Peyer's patch (tissue), 4 donors: ENCODE measurements around the gene MISFA. TPM values are rescaled to one million over a fixed set of nuclear protein-coding genes. Genes with fewer than 3 reads are reported as not detected.
A peak's percentile ranks its signal among the peaks of the same experiment; 100 is the strongest.

Experiments
- DNase-seq, 3 donors: peaks; one replicate each; pipeline ENCODE4 v3.0.0-alpha.2; 2017 to 2019
- H3K27ac ChIP-seq, 4 donors: fragments of 200-600 bp; sonication (generic); one replicate each; pipeline ENCODE4 v1.5.1; 2016 to 2019
- H3K27me3 ChIP-seq, 2 donors: fragments of 200-600 bp; sonication (generic); one replicate each; pipeline ENCODE4 v1.5.1; 2019
- H3K36me3 ChIP-seq, 3 donors: fragments of 200-600 bp; sonication (generic); one replicate each; pipeline ENCODE4 v1.5.1; 2016 to 2019
- H3K4me1 ChIP-seq, 4 donors: fragments of 200-600 bp; sonication (generic); one replicate each; pipeline ENCODE4 v1.5.1; 2016 to 2019
- H3K4me3 ChIP-seq, 4 donors: fragments of 200-600 bp; sonication (generic); 1 replicate in 3 of 4; 2 replicates in 1 of 4; pipeline ENCODE4 v1.5.1; 2016 to 2019; ENCODE audit warnings: mild to moderate bottlenecking in 1 of 4
- H3K9me3 ChIP-seq, 4 donors: fragments of 200-600 bp; sonication (generic); one replicate each; pipeline ENCODE4 v1.5.1; 2016 to 2019; ENCODE audit warnings: mild to moderate bottlenecking in 1 of 4
- POLR2A ChIP-seq, 2 donors: fragments of 450-650 bp; IDR thresholded peaks; one replicate each; pipeline ENCODE4 v1.5.1; 2017; ENCODE audit warnings: antibody characterized with exemption in 2 of 2, mild to moderate bottlenecking in 2 of 2, moderate library complexity in 2 of 2
- total RNA-seq, 4 donors: library from RNA; depleted of rRNA; stranded (reverse); fragments of >200 nt; gene quantifications; one replicate each; pipeline ENCODE4 v1.1.0, GENCODE V29; 2016
- TF ChIP-seq, protein P1 (sequence below), 6 experiments: fragments of 450-650 bp in 4 of 6; fragments of 200-600 bp in 2 of 6; sonication (generic) in 1 of 6; IDR thresholded peaks; one replicate each; pipeline ENCODE4 v1.5.1; 2017 to 2019; ENCODE audit warnings: antibody characterized with exemption in 6 of 6, mild to moderate bottlenecking in 3 of 6, moderate library complexity in 1 of 6

The MISFA gene
- total RNA-seq, 4 donors from 2014 or later: not detected

DNA sequence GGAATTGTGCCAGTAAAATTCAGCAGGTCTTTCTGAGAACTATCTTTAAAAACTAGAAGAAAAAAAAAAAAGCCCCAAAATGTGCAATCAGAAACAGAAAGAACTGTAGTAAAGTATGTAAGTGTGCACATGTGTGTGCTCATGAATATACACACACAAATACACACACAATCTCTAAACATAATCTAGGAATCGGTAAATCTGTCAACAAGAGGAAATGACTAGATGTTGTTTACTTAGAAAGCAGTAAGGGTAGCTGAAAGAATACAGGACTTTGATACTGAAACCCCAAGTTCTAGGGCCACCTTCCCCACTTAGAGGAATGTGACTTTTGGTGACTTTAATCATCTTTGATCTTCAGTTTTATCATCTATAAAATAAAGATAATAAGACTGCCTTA, 24.2 kb upstream of the MISFA start:
- Histone ChIP-seq H3K9me3 (no peaks in the 10 kb centered on the region), H3K27me3 (no peaks in the 10 kb centered on the region), H3K4me3 (no peak overlapping the region), H3K27ac (no peak overlapping the region), H3K4me1 (peaks cover 0 to 3% (median 0%) of the 10 kb centered on the region in 4 donors), H3K36me3 (peaks cover 0 to 46% (median 0%) of the 10 kb centered on the region in 3 donors)
- no peak for TF ChIP-seq POLR2A (IDR thresholded peaks at IDR 0.05)
- TF ChIP-seq, protein P1, sequence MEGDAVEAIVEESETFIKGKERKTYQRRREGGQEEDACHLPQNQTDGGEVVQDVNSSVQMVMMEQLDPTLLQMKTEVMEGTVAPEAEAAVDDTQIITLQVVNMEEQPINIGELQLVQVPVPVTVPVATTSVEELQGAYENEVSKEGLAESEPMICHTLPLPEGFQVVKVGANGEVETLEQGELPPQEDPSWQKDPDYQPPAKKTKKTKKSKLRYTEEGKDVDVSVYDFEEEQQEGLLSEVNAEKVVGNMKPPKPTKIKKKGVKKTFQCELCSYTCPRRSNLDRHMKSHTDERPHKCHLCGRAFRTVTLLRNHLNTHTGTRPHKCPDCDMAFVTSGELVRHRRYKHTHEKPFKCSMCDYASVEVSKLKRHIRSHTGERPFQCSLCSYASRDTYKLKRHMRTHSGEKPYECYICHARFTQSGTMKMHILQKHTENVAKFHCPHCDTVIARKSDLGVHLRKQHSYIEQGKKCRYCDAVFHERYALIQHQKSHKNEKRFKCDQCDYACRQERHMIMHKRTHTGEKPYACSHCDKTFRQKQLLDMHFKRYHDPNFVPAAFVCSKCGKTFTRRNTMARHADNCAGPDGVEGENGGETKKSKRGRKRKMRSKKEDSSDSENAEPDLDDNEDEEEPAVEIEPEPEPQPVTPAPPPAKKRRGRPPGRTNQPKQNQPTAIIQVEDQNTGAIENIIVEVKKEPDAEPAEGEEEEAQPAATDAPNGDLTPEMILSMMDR (IDR thresholded peaks at IDR 0.05): no peak
- DNase-seq: no peak

DNA sequence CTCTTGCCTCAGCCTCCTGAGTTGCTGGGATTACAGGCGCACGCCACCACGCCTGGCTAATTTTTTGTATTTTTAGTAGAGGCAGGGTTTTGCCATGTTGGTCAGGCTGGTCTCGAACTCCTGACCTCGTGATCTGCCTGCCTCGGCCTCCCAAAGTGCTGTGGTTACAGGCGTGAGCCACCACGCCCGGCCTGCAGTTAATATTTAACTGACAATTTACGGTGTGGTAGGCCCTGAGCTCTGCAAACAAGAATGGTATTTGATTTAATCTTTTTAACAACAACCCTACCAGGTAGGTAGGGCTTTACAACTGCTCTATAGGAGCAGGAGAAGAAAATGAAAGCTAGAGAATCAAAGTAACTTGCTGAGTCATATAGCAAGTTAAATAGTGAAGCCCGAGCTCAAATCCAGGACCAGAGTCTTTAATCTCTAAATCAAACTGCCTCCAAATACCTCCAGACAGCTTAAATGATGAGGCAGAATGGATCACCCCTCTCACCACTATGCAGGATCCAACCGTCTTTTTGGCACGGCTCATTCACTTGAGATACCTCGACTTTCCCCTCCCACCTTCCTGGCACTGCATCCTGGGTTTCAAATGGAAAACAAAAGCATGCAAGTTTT, 20.5 kb upstream of the MISFA start:
- peaks cover 0 to 3% (median 0%) of the 10 kb centered on the region in 4 donors for H3K4me1 ChIP-seq
- H3K9me3 ChIP-seq: no peaks in the 10 kb centered on the region
- peak overlapping the region in 3 of 4 donors; percentile 18 to 81 (median 23) for H3K27ac ChIP-seq
- no peaks in the 10 kb centered on the region for H3K27me3 ChIP-seq
- peak in 2 of 3 donors; percentile 55 to 67 for DNase-seq
- TF ChIP-seq, protein P1 (IDR thresholded peaks at IDR 0.05): no peak
- no peak for TF ChIP-seq POLR2A (IDR thresholded peaks at IDR 0.05)
- H3K36me3 ChIP-seq: peaks cover 0 to 17% (median 0%) of the 10 kb centered on the region in 3 donors
- peak overlapping the region in 2 of 4 donors; percentile 27 to 38 for H3K4me3 ChIP-seq

DNA sequence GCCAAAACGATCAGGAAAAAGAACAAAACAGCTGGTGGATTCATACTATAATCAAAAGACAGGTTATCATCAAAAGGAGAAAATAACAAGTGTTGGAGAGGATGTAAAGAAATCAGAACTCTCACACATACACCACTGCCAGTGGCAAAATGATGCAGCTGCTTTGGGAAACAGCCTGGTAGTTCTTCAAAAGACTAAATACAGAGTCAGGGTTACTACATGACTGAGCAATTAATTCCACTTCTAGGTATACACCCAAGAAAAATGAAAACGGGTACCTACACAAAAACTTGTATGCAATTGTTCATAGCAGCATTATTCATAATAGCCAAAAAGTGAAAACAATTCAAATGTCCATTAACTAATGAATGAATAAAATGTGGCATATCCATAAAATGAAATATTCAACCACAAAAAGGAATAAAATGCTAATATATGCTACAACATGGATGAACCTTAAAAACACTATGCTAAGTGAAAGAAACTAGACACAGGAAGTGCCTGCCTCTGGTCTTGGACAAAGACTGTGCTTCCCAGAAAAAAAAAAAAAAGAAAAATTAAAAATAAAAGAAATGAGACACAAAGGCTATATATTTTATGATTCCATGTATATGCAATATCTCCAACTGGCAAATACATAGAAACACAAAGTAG, 19.3 kb upstream of the MISFA start:
- DNase-seq: no peak
- TF ChIP-seq POLR2A (IDR thresholded peaks at IDR 0.05): no peak
- TF ChIP-seq, protein P1 (IDR thresholded peaks at IDR 0.05): no peak
- peaks cover 0 to 8% (median 0%) of the 10 kb centered on the region in 3 donors for H3K36me3 ChIP-seq
- H3K27ac ChIP-seq: no peak overlapping the region
- no peaks in the 10 kb centered on the region for H3K9me3 ChIP-seq
- H3K27me3 ChIP-seq: no peaks in the 10 kb centered on the region
- H3K4me3 ChIP-seq: no peak overlapping the region
- H3K4me1 ChIP-seq: peaks cover 0 to 3% (median 0%) of the 10 kb centered on the region in 4 donors

DNA sequence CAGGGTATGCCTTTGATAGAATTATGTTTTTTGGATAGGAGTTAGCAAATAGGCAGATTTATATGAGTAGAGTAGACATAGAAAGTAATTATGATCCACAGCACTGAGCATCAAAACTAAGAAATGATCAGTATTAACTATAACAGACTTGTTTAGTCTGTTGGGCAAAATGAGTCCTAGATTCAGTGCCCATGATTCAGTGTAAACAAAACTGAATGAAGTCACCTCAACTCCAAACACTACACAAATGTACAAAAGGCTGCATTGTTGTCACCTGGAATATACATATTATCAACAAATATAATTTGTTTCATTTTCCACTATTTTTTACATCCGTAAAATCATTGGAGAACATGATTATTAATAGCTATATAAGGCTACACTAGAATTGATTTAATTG, 17.8 kb upstream of the MISFA start:
- H3K9me3 ChIP-seq: no peaks in the 10 kb centered on the region
- no peak overlapping the region for H3K27ac ChIP-seq
- TF ChIP-seq, protein P1 (IDR thresholded peaks at IDR 0.05): no peak
- no peak overlapping the region for H3K4me3 ChIP-seq
- no peaks in the 10 kb centered on the region for H3K27me3 ChIP-seq
- DNase-seq: no peak
- H3K36me3 ChIP-seq: peaks cover 0 to 8% (median 0%) of the 10 kb centered on the region in 3 donors
- peaks cover 0 to 5% (median 0%) of the 10 kb centered on the region in 4 donors for H3K4me1 ChIP-seq

DNA sequence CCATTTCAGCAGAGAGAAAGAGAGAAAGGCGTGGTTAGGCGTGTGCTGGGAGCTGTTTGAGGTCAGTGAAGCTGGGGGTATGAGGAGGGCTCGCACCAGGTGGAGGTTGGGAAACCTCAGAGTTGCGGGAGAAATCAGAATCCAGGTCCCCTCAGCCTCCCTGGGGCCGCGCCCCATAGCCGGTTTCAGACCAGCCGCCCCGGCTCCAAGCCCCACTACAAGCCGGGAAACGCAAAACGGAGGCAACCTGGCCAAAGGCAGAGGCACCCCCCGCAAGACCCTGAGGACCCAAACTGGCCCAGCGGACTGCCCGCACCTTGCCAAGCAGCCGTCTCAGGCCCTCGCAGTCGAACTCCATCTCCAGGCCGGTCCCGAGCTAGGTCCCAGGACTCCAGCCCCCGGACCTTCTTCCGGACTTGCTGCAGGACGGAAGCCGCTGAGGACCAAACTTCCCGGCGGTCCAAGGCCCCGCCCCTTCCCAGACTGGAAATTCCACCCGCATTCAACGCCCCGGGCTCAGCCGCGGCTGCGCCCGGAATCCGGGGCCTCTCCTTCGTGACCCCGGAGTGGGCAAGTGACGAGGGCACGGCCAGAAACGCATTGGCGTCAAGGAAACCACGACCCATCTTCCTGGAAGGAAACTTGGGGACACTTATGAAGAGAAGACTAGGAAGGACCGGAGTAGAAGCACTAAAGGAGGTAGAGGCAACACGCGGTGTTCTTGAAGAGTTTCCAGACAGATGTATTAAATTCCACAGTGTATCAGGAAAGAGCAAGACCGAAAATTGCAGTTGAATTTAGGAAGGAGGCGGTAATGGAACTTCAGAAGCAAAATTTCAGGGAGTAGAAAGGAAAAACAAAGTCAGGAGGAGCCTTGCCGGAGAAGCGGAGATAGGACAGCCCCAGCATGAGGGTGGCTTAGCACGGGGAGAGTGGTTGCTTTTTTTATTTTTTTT, 11.0 kb upstream of the MISFA start, which contains the start of gene UEVLD:
Gene UEVLD, minus strand, starts transcription at position 438 of the 956 bp plus-strand sequence. Its CDS starts 80 bp downstream, at position 358.
- H3K27me3 ChIP-seq: no peaks in the 10 kb centered on the region
- DNase-seq: peak; percentile 60 to 94 (median 91)
- no peaks in the 10 kb centered on the region for H3K9me3 ChIP-seq
- peak within 1 kb of the TSS; percentile 75 to 86 (median 78) for H3K27ac ChIP-seq
- TF ChIP-seq, protein P1 (IDR thresholded peaks at IDR 0.05): no peak
- peak; percentile 73 to 76 for TF ChIP-seq POLR2A (IDR thresholded peaks at IDR 0.05)
- H3K4me3 ChIP-seq: peak within 1 kb of the TSS; percentile 74 to 85 (median 84)
- no peaks in the 10 kb centered on the region for H3K36me3 ChIP-seq
- peaks cover 0 to 28% (median 0%) of the 10 kb centered on the region in 4 donors for H3K4me1 ChIP-seq
